ENCODE results near the gene IMP4.
A peak's percentile ranks its signal among the peaks of the same experiment; 100 is the strongest.

The IMP4 gene

GRCh38 chr2:130378898-130379214 is 36.2 kb downstream of the IMP4 start:
- no peak for DNase-seq

- no peak for DNase-seq
Measured at GRCh38 chr2:130380096-130380934, 37.6 kb downstream of the IMP4 start.

- DNase-seq, result no peak
Measured at GRCh38 chr2:130381145-130381544, 38.4 kb downstream of the IMP4 start.

DNA sequence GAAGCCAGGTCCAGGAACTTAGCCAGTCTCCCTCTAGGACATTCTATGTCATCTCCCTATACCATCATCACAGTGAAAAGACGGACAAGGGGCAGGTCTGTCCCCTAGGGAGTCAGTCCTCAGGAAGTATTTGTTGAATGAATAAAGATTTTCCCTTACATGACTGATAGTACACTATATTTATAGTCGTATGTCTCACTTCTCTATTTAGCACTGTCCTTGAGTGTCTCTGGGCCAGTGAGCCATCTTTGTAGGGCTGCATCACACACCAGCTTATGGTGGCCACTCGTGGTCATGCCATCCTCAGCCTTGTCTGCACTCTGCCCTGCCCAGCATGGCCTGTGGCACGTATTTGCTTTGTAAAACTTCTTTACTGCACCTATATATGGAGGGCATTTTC is 38.9 kb downstream of the IMP4 start:
- no peak for DNase-seq

- no peak for DNase-seq
Measured at GRCh38 chr2:130382313-130382917, 39.7 kb downstream of the IMP4 start.

- DNase-seq, result no peak
Measured at GRCh38 chr2:130385709-130386108, 43.0 kb downstream of the IMP4 start.

DNA sequence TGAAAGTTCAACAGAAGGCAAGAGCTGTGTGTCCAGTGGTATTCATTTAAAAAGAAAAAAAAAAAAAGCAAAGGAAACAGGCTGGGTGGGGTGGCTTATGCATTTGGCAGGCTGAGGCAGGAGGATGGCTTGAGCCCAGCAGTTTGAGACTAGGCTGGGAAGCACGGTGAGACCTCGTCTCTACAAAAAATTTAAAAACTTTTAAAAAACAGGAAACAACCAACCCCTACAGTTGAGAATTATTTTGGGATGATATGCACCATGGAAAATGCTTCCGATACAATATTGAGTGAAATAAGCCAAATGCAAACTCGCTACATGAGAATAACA is 44.3 kb downstream of the IMP4 start:
- peak; percentile 51 for DNase-seq

DNA sequence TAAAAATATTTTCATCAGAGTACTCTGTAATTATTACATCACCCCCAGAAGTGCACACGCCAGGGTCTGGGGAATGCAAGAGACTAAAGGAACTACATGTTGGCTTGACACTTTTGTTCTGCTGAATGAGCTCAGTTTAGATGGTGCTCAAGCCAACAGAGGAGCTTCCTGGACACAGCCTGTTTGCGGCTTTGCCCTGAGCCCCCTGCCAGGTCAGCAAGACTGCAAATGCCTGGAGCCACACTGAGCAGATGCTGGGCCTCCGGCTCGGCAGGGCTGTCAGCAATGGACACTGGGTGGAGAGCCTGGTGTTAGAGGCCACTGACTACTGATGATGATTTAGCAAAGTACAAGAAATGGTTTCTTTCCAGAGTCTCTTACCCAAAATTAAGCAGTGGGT is 45.1 kb downstream of the IMP4 start:
- no peak for DNase-seq

DNA sequence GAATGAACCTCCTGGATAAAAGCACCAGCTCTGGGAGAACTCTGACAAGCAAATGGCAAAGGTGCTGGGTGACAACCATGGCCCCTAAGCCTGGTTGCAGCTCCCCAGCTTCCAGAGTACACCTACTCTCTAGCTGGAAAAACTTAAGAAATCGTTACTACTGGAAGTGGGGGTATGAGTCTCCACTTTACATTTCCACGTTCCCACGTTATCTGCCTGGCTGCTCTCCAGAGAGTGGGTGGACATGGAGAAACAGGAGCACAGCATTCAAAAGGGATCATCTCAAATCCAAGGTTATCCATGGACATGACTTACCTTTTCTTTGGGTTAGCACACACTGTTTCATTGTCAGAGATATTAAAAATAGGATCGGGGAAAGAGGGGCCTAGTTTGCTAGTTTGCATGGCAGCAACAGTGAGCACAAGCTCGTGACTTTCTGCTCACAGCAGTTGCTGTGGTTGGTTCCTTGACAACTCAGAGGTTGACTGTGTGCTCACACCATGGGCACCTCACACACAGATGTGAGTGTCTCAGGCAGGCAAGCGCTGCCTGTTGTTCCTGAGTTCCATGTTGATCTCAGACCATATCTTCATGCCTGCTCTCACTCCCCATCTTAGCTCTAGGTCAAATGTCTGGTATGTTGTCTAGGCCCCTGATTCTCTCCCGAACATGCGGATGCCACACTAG is 45.7 kb downstream of the IMP4 start:
- DNase-seq, result no peak

DNA sequence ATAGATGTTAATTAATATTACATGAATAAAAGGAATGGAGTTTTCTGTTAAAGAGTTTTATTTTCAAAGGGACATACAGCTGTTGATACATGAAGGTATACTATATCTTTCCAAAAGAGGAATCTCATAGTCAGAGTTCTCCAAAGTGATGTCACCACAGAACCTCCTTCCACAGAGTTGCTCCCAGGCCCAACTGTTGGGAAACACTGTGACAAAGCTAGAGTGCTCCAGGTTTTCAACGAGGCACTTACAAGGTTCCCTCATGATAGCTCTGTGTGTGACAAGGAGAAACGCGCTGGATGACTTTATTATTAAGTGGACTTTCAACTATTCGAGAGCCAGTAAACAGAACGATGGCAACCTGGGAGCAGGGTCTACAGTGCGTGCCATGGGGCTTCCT is 46.7 kb downstream of the IMP4 start:
- no peak for DNase-seq

- no peak for DNase-seq
Measured at GRCh38 chr2:130389783-130390182, 47.1 kb downstream of the IMP4 start.

DNA sequence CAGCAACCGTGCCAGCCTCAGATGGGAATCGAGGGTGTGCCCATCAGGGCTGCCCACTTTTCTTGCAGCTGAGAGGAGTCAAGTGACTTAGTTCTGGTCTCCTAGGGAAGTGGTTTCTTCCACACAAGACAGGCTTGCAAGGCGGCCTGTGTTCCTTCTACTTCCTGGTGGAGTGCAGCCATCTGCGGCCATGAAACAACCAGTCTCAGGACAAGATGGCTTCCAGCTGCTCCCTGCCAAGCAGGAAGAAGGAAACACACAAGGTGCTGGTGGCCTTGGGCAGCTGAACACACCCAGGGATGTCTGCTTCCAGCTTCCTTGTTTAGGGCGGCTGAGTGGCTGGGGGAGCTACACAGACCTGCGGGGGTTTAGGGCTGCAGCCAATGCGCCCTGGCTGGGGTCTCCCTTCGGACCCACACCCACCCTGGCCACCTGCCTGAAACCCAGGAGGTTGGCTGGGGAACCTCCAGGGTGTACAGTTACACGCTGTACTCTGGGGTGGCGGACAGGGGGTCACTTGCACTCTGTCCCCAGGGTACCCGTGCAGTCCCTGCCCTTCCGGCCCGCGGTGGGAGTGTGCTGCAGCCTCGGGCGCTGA is 47.9 kb downstream of the IMP4 start:
- peak; percentile 54 for DNase-seq

- DNase-seq, result peak; percentile 85
Measured at GRCh38 chr2:130391058-130391871, 48.6 kb downstream of the IMP4 start.

DNA sequence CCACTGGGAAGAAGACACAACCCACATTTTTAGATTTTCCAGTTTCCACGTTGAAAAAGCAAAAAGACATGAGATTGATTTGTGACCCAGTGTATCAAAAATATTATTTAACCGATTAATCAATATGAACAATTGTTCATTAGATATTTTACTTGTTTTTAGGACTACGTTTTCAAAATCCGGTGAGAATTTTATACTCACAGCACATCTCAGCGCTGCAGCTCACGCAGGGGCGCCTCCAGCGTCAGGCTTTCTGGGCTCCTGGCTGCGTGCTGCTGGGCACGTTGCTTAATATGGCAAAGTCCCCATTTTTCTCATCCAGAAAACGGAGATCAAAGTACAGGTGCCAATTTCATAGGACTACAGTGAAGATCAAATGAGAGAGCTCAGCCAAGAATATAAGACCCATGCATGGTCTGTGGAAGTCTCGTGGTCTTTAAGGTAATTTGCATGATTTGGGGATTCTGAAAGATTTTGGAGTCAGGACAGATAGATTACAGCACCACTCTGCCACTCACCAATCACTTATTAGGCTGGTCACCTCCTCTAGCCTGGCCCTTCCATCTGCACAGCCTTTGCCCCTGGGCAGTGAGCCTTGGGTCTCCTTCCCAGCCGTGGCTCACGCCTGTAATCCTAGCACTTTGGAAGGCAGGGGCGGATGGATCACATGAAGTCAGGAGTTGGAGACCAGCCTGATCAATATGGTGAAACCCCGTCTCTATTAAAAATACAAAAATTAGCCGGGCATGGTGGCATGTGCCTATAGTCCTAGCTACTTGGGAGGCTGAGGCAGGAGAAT is 49.4 kb downstream of the IMP4 start:
- no peak for DNase-seq

GRCh38 chr2:130393318-130393910 is 50.7 kb downstream of the IMP4 start:
- no peak for DNase-seq

Measured in left hindlimb (tissue), 1 donor.